NCI-H446 treated with DMSO at 0.1 percent for 48 hours (cell line): ENCODE data around the gene TACSTD2.
"Not testable (repeated sequence)": the region's sequence is repeated elsewhere in the genome, so short reads cannot be mapped to it uniquely, and the experiment has no call there.

ENCODE experiments used
- DNase-seq: peaks from one replicate; lab custom pipeline; 2025; lab: John Stamatoyannopoulos, UW

TACSTD2 gene

GRCh38 chr1:58587667-58588066 lies 10.6 kb upstream of the TACSTD2 start:
- no peak for DNase-seq

- no peak for DNase-seq
These were observed 9.2 kb upstream of the TACSTD2 start for GRCh38 chr1:58586271-58586670.

- no peak for DNase-seq
These were observed 8.6 kb upstream of the TACSTD2 start for GRCh38 chr1:58585581-58586151.

GRCh38 chr1:58585166-58585565 lies 8.1 kb upstream of the TACSTD2 start:
- DNase-seq: no peak

GRCh38 chr1:58584082-58584895 lies 7.2 kb upstream of the TACSTD2 start:
- no peak for DNase-seq

- no peak for DNase-seq
These were observed 6.4 kb upstream of the TACSTD2 start for GRCh38 chr1:58583496-58583895.

- not testable (repeated sequence) for DNase-seq
These were observed 5.1 kb upstream of the TACSTD2 start for GRCh38 chr1:58582143-58582542.

- DNase-seq: no peak
These were observed 4.6 kb upstream of the TACSTD2 start for GRCh38 chr1:58581641-58582040.

GRCh38 chr1:58580186-58580585 lies 3.1 kb upstream of the TACSTD2 start:
- no peak for DNase-seq

- DNase-seq: no peak
These were observed 590 bp upstream of the TACSTD2 start for GRCh38 chr1:58577654-58578030.

- no peak for DNase-seq
These were observed 726 bp downstream of the TACSTD2 start for GRCh38 chr1:58576325-58576726.

GRCh38 chr1:58575551-58576324 lies 1.3 kb downstream of the TACSTD2 start:
- DNase-seq: no peak

GRCh38 chr1:58574816-58575215 lies 2.2 kb downstream of the TACSTD2 start:
- no peak for DNase-seq

- no peak for DNase-seq
These were observed 3.1 kb downstream of the TACSTD2 start for GRCh38 chr1:58573705-58574591.

GRCh38 chr1:58573138-58573537 lies 3.9 kb downstream of the TACSTD2 start:
- no peak for DNase-seq

- DNase-seq: no peak
These were observed 4.4 kb downstream of the TACSTD2 start for GRCh38 chr1:58572690-58573089.

GRCh38 chr1:58571616-58572015 lies 5.4 kb downstream of the TACSTD2 start:
- DNase-seq: no peak

- no peak for DNase-seq
These were observed 6.2 kb downstream of the TACSTD2 start for GRCh38 chr1:58570817-58571216.

- no peak for DNase-seq
These were observed 7.0 kb downstream of the TACSTD2 start for GRCh38 chr1:58570094-58570493.

- DNase-seq: no peak
These were observed 8.1 kb downstream of the TACSTD2 start for GRCh38 chr1:58568911-58569310.

GRCh38 chr1:58568271-58568860 lies 8.7 kb downstream of the TACSTD2 start:
- no peak for DNase-seq

- DNase-seq: no peak
These were observed 10.7 kb downstream of the TACSTD2 start for GRCh38 chr1:58566339-58566738.
